PC-9 (cell line): ENCODE measurements around the gene TAS1R2. TPM values are rescaled to one million over a fixed set of nuclear protein-coding genes. Genes with fewer than 3 reads are reported as not detected.

Experiments used
- BruUV-seq: library from RNA; stranded (reverse); fragments of 400-500 nt; replicated peaks from 2 replicates; lab custom pipeline; 2021; lab: Mats Ljungman, UMichigan
- CTCF ChIA-PET: fragments of 300-600 bp; sonication (Branson Sonifier 250); formaldehyde crosslinking; loops from one replicate; lab custom pipeline; 2022; ENCODE audit warnings: antibody characterized with exemption; lab: Charles Lee
- POLR2A ChIA-PET: fragments of 300-600 bp; sonication (Branson Sonifier 250); formaldehyde crosslinking; loops from one replicate; lab custom pipeline; 2022; ENCODE audit warnings: antibody characterized with exemption; ENCODE audit not compliant: unreplicated experiment; lab: Charles Lee
- DNase-seq, 2 experiments: peaks; one replicate each; pipeline versions ENCODE4 v3.0.0 to v3.0.0-alpha.2; 2015 to 2022; ENCODE audit warnings: mixed read lengths in 1 of 2
- H2AFZ ChIP-seq: fragments of 200-600 bp; sonication (generic); 2 replicates; pipeline ENCODE4 v1.8.1; 2017; ENCODE audit warnings: antibody characterized with exemption
- H3F3A ChIP-seq: fragments of 200-600 bp; sonication (generic); 2 replicates; pipeline ENCODE4 v1.8.1; 2017; ENCODE audit warnings: antibody characterized with exemption, mild to moderate bottlenecking, low read depth; ENCODE audit not compliant: insufficient read depth
- H3K27ac ChIP-seq: fragments of 200-600 bp; sonication (generic); 2 replicates; pipeline ENCODE4 v1.6.1; 2016; ENCODE audit warnings: mixed run types
- H3K27me3 ChIP-seq: fragments of 200-600 bp; sonication (generic); 2 replicates; pipeline ENCODE4 v1.6.1; 2016; ENCODE audit warnings: low read depth, mixed run types; ENCODE audit not compliant: insufficient read depth
- H3K36me3 ChIP-seq: fragments of 200-600 bp; sonication (generic); 2 replicates; pipeline ENCODE4 v1.6.1; 2016; ENCODE audit warnings: low read depth, mixed run types
- H3K4me1 ChIP-seq: fragments of 200-600 bp; sonication (generic); replicated peaks from 2 replicates; pipeline ENCODE4 v1.6.1; 2016; ENCODE audit warnings: mixed run types; ENCODE audit not compliant: insufficient read depth
- H3K4me2 ChIP-seq: fragments of 200-600 bp; sonication (generic); 2 replicates; pipeline ENCODE4 v1.6.1; 2017; ENCODE audit warnings: mixed run types
- H3K4me3 ChIP-seq: fragments of 200-600 bp; sonication (generic); 2 replicates; pipeline ENCODE4 v1.6.1; 2016; ENCODE audit warnings: mixed run types
- H3K79me2 ChIP-seq: fragments of 200-600 bp; sonication (generic); 2 replicates; pipeline ENCODE4 v1.6.1; 2017; ENCODE audit warnings: low read depth, mixed run types
- H3K9me2 ChIP-seq: fragments of 200-600 bp; sonication (generic); 2 replicates; pipeline ENCODE4 v1.8.1; 2017; ENCODE audit warnings: mild to moderate bottlenecking; ENCODE audit not compliant: insufficient read depth
- H3K9me3 ChIP-seq: fragments of 200-600 bp; sonication (generic); 2 replicates; pipeline ENCODE4 v1.8.1; 2016; ENCODE audit warnings: low read depth; ENCODE audit not compliant: insufficient read depth
- H4K20me1 ChIP-seq: fragments of 200-600 bp; sonication (generic); 2 replicates; pipeline ENCODE4 v1.8.1; 2017; ENCODE audit not compliant: insufficient read depth
- EZH2 ChIP-seq: fragments of 200-600 bp; sonication (generic); IDR thresholded peaks from 2 replicates; pipeline ENCODE4 v1.8.0; 2017; ENCODE audit warnings: antibody characterized with exemption, low read depth
- intact Hi-C: fragments of 100-400 bp; cut with micrococcal nuclease; formaldehyde crosslinking; loops from one replicate; pipeline ENCODE4 v1.10.0; 2022; ENCODE audit not compliant: unreplicated experiment
- total RNA-seq: library from RNA; stranded (reverse); gene quantifications from 2 replicates; pipeline ENCODE4 v1.2.3, GENCODE V29; 2021
- TF ChIP-seq, protein P1 (sequence below): fragments of 200-600 bp; sonication (generic); conservative IDR thresholded peaks from 2 replicates; pipeline ENCODE4 v1.6.1; 2017; ENCODE audit warnings: mixed run types, antibody characterized with exemption, mild to moderate bottlenecking, moderate library complexity

TAS1R2 gene
- total RNA-seq, 1 experiment from 2014 or later = not detected

DNA sequence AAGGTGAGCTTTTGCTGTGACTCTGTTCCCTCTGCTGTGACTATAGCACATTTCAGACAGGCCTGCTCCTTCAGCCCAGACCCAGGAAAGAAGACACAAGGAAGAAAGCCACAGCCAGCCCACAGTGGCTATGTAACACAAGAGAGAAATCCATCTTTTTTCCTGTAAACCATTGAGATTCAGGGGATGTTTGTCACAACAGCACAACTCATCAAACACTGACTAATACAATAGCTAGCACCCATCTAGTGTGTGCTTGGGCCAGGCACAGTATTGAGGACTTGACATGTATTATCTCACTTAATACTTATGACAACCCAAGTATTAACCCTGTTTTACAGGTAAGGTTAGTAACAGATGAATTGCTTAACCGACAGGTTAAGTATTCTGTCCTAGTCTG, 29.8 kb downstream of the TAS1R2 start:
- Histone ChIP-seq H2AFZ (no peak overlapping the region), H3K79me2 (no peaks in the 10 kb centered on the region), H3K4me1 (no peaks in the 10 kb centered on the region), H3K9me3 (no peaks in the 10 kb centered on the region), H3F3A (no peaks in the 10 kb centered on the region), H3K27me3 (peaks cover 37% of the 10 kb centered on the region), H3K4me2 (no peak overlapping the region), H4K20me1 (no peaks in the 10 kb centered on the region), H3K27ac (no peak overlapping the region), H3K36me3 (no peaks in the 10 kb centered on the region), H3K4me3 (no peak overlapping the region), H3K9me2 (no peaks in the 10 kb centered on the region)
- intact Hi-C loops = no loop called here
- POLR2A ChIA-PET = no interaction called here
- TF ChIP-seq EZH2 = no peak
- TF ChIP-seq, protein P1, sequence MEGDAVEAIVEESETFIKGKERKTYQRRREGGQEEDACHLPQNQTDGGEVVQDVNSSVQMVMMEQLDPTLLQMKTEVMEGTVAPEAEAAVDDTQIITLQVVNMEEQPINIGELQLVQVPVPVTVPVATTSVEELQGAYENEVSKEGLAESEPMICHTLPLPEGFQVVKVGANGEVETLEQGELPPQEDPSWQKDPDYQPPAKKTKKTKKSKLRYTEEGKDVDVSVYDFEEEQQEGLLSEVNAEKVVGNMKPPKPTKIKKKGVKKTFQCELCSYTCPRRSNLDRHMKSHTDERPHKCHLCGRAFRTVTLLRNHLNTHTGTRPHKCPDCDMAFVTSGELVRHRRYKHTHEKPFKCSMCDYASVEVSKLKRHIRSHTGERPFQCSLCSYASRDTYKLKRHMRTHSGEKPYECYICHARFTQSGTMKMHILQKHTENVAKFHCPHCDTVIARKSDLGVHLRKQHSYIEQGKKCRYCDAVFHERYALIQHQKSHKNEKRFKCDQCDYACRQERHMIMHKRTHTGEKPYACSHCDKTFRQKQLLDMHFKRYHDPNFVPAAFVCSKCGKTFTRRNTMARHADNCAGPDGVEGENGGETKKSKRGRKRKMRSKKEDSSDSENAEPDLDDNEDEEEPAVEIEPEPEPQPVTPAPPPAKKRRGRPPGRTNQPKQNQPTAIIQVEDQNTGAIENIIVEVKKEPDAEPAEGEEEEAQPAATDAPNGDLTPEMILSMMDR = no peak
- CTCF ChIA-PET = interaction anchor here (0.6 kb wide), 1 partner anchor 730 kb away, joined by 7 read pairs; no protein-coding TSS in a partner anchor
- no TSS peak for BruUV-seq
- DNase-seq = no peak

DNA sequence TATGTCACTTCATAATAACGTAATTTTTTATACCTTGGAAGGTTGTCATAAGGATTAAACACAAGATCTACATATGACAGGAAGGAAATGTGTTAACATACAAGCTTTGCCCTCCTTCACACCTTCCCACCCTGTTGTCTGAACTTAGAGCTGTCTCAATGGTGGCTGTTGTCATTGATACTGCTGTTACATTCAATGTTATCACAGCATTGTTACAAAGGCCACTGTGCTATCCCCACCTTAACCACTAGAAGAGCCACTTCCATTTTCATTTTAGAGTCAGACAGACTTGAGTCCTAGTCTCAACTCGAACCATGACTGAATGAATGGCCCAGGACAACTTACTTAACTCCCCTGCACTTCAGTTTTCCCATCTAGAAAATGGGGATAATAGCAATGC, 31.2 kb downstream of the TAS1R2 start:
- H3K36me3 ChIP-seq = no peaks in the 10 kb centered on the region
- BruUV-seq = no TSS peak
- ChIA-PET POLR2A (no interaction called here), CTCF (no interaction called here)
- no peaks in the 10 kb centered on the region for H3K9me3 ChIP-seq
- H3K27ac ChIP-seq = no peak overlapping the region
- no peaks in the 10 kb centered on the region for H4K20me1 ChIP-seq
- no peak overlapping the region for H2AFZ ChIP-seq
- intact Hi-C loops = no loop called here
- H3K4me3 ChIP-seq = no peak overlapping the region
- no peak overlapping the region for H3K4me2 ChIP-seq
- no peak for TF ChIP-seq EZH2
- TF ChIP-seq, protein P1 = no peak
- DNase-seq = no peak
- H3K27me3 ChIP-seq = peaks cover 25% of the 10 kb centered on the region
- no peaks in the 10 kb centered on the region for H3K4me1 ChIP-seq
- no peaks in the 10 kb centered on the region for H3K9me2 ChIP-seq
- no peaks in the 10 kb centered on the region for H3F3A ChIP-seq
- H3K79me2 ChIP-seq = no peaks in the 10 kb centered on the region

DNA sequence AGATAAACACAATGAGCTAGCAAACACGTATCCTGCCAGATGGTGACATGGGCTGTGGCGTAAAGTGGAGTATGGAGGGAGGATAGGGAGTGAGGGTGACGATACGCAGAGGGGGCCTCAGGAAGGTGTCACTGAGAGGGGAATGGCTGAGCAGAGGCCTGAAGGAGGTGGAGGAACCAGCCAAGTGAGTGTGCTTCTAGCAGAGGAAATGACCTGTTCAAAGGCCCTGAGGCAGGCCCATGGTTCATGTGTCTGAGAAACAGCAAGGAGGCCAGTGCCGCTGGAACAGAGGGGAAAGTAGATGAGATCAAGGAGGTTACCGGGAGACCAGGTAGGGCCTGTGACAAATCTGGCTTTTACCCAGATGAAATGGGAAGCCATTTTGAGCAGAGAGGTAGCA, 36.0 kb downstream of the TAS1R2 start:
- BruUV-seq = no TSS peak
- no peak overlapping the region for H3K4me2 ChIP-seq
- H3K27ac ChIP-seq = no peak overlapping the region
- H3K27me3 ChIP-seq = peaks cover 18% of the 10 kb centered on the region
- H3K9me3 ChIP-seq = no peaks in the 10 kb centered on the region
- no peak overlapping the region for H3K4me3 ChIP-seq
- no peaks in the 10 kb centered on the region for H3F3A ChIP-seq
- H3K79me2 ChIP-seq = no peaks in the 10 kb centered on the region
- H3K4me1 ChIP-seq = no peaks in the 10 kb centered on the region
- CTCF ChIA-PET = interaction anchor here (0.5 kb wide), 1 partner anchor 1069 kb away, joined by 5 read pairs; no protein-coding TSS in a partner anchor
- no peak for TF ChIP-seq EZH2
- TF ChIP-seq, protein P1 = no peak
- H3K9me2 ChIP-seq = no peaks in the 10 kb centered on the region
- H3K36me3 ChIP-seq = no peaks in the 10 kb centered on the region
- POLR2A ChIA-PET = no interaction called here
- no peak overlapping the region for H2AFZ ChIP-seq
- DNase-seq = no peak
- H4K20me1 ChIP-seq = no peaks in the 10 kb centered on the region
- intact Hi-C loops = loop anchor here (5.0 kb wide), 1 partner anchor 141 kb away; no protein-coding TSS in a partner anchor
